Measurements from ENCODE around the gene HACD2.

The HACD2 gene

DNA sequence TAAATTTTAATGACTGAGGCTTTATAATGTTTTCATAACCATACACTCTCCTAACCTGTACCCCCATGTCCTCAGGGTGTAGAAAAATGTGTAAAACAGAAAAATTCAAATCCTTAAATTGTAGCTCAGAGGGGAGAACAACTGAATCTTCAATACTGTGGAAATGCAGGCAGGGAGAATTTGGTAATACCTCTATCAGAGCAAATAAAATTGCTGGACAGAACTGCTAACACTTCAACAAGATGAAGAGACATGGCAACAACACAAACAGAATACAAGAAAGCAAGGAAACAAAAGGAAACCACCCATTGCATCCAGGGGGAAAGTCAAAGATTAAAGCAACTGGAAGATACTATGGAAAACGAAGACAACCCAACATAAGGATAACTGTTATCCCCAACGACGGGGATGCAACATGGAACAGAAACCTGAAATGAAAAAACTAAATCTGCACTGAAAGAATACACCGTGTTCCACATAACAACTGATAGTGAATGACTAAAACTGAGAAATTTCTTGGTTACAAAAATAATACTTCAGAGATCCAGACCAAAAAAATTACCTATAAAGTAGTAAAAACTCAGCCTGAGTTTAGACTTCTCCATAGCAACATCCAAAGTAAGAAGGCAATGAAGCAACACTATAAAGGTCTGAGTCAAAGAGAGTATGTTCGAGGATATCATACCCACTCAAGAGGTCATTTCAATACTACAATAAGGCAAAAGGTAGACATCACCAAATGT lies 48.5 kb downstream of the HACD2 start:
- no peaks in the 10 kb centered on the region for H3K9me3 ChIP-seq (replicated peaks; ENCODE audit: insufficient read depth, low read length)
- H3K9ac ChIP-seq (ENCODE audit: low read length) = no peak overlapping the region
- H3K4me2 ChIP-seq (ENCODE audit: low read depth, low read length) = no peak overlapping the region
- no peaks in the 10 kb centered on the region for H3K27me3 ChIP-seq (replicated peaks; ENCODE audit: insufficient read depth, low read length)
- H3F3A ChIP-seq (ENCODE audit: insufficient read depth, low read length) = peaks cover 8% of the 10 kb centered on the region
- no peaks in the 10 kb centered on the region for H3K36me3 ChIP-seq (replicated peaks; ENCODE audit: insufficient read depth, low read length)
- DNase-seq = no peak
- H2AFZ ChIP-seq (ENCODE audit: low read length) = no peak overlapping the region
- peaks cover 38% of the 10 kb centered on the region for H3K4me1 ChIP-seq (ENCODE audit: low read length)
- H4K20me1 ChIP-seq (ENCODE audit: insufficient read depth, low read length) = no peaks in the 10 kb centered on the region
- no peak overlapping the region for H3K4me3 ChIP-seq (ENCODE audit: low read length)
- H3K9me2 ChIP-seq (replicated peaks; ENCODE audit: insufficient read depth, low read length) = no peaks in the 10 kb centered on the region
- H3K27ac ChIP-seq (ENCODE audit: low read length) = no peak overlapping the region
- TF ChIP-seq EZH2phosphoT487 (IDR thresholded peaks at IDR 0.05; ENCODE audit: low read length) = no peak
- H3K79me2 ChIP-seq (ENCODE audit: low read length) = peaks cover 4% of the 10 kb centered on the region; the same call in 1 of the 2 replicates

GRCh38 chr3:123535580-123535979 lies 49.3 kb downstream of the HACD2 start:
- no peak for DNase-seq
- Histone ChIP-seq H3K79me2 (ENCODE audit: low read length) (peaks cover 4% of the 10 kb centered on the region; the same call in 1 of the 2 replicates), H3K27me3 (replicated peaks; ENCODE audit: insufficient read depth, low read length) (no peaks in the 10 kb centered on the region), H3F3A (ENCODE audit: insufficient read depth, low read length) (peaks cover 7% of the 10 kb centered on the region), H3K4me2 (ENCODE audit: low read depth, low read length) (no peak overlapping the region), H3K4me3 (ENCODE audit: low read length) (no peak overlapping the region), H3K36me3 (replicated peaks; ENCODE audit: insufficient read depth, low read length) (no peaks in the 10 kb centered on the region), H3K9ac (ENCODE audit: low read length) (no peak overlapping the region), H3K9me2 (replicated peaks; ENCODE audit: insufficient read depth, low read length) (no peaks in the 10 kb centered on the region), H2AFZ (ENCODE audit: low read length) (no peak overlapping the region), H3K9me3 (replicated peaks; ENCODE audit: insufficient read depth, low read length) (no peaks in the 10 kb centered on the region), H4K20me1 (ENCODE audit: insufficient read depth, low read length) (no peaks in the 10 kb centered on the region), H3K27ac (ENCODE audit: low read length) (no peak overlapping the region), H3K4me1 (ENCODE audit: low read length) (peaks cover 33% of the 10 kb centered on the region)
- TF ChIP-seq EZH2 (optimal IDR thresholded peaks at IDR 0.05; ENCODE audit: low read depth, low read length) = no peak
- TF ChIP-seq EZH2phosphoT487 (IDR thresholded peaks at IDR 0.05; ENCODE audit: low read length) = no peak
- TF ChIP-seq, protein P1, sequence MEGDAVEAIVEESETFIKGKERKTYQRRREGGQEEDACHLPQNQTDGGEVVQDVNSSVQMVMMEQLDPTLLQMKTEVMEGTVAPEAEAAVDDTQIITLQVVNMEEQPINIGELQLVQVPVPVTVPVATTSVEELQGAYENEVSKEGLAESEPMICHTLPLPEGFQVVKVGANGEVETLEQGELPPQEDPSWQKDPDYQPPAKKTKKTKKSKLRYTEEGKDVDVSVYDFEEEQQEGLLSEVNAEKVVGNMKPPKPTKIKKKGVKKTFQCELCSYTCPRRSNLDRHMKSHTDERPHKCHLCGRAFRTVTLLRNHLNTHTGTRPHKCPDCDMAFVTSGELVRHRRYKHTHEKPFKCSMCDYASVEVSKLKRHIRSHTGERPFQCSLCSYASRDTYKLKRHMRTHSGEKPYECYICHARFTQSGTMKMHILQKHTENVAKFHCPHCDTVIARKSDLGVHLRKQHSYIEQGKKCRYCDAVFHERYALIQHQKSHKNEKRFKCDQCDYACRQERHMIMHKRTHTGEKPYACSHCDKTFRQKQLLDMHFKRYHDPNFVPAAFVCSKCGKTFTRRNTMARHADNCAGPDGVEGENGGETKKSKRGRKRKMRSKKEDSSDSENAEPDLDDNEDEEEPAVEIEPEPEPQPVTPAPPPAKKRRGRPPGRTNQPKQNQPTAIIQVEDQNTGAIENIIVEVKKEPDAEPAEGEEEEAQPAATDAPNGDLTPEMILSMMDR (IDR thresholded peaks at IDR 0.05; ENCODE audit: low read length) = no peak

- Histone ChIP-seq H3K36me3 (replicated peaks; ENCODE audit: insufficient read depth, low read length) (no peaks in the 10 kb centered on the region), H3K9me3 (replicated peaks; ENCODE audit: insufficient read depth, low read length) (no peaks in the 10 kb centered on the region), H3K9me2 (replicated peaks; ENCODE audit: insufficient read depth, low read length) (no peaks in the 10 kb centered on the region), H3K9ac (ENCODE audit: low read length) (no peak overlapping the region), H3F3A (ENCODE audit: insufficient read depth, low read length) (no peaks in the 10 kb centered on the region), H3K4me2 (ENCODE audit: low read depth, low read length) (no peak overlapping the region), H3K4me3 (ENCODE audit: low read length) (no peak overlapping the region), H3K4me1 (ENCODE audit: low read length) (peaks cover 25% of the 10 kb centered on the region), H3K27ac (ENCODE audit: low read length) (no peak overlapping the region; the same call in 1 of the 2 replicates), H2AFZ (ENCODE audit: low read length) (no peak overlapping the region), H3K27me3 (replicated peaks; ENCODE audit: insufficient read depth, low read length) (no peaks in the 10 kb centered on the region), H4K20me1 (ENCODE audit: insufficient read depth, low read length) (no peaks in the 10 kb centered on the region), H3K79me2 (ENCODE audit: low read length) (peaks cover 4% of the 10 kb centered on the region; the same call in 1 of the 2 replicates)
- TF ChIP-seq, protein P1 (IDR thresholded peaks at IDR 0.05; ENCODE audit: low read length) = no peak
- no peak for TF ChIP-seq EZH2 (optimal IDR thresholded peaks at IDR 0.05; ENCODE audit: low read depth, low read length)
- TF ChIP-seq EZH2phosphoT487 (IDR thresholded peaks at IDR 0.05; ENCODE audit: low read length) = no peak
- no peak for DNase-seq
These were observed 50.6 kb downstream of the HACD2 start for GRCh38 chr3:123534264-123534663.
